ENCODE results near the gene ABCA4. TPM values are rescaled to one million over a fixed set of nuclear protein-coding genes. Genes with fewer than 3 reads are reported as not detected.

The ABCA4 gene
- total and polyA plus RNA-seq, 7 donors, result 0.14 to 1.1 (median 0.16) TPM; not detected in 2

GRCh38 chr1:93969887-93970286, 151.1 kb downstream of the ABCA4 start:
- 85 to 90% methylated on average over 3 of the region's 3 CpGs for WGBS, 2 donors
- no peak for DNase-seq

GRCh38 chr1:93969371-93969770, 151.6 kb downstream of the ABCA4 start:
- no peak for DNase-seq
- Histone ChIP-seq H3K4me3 (no peak overlapping the region), H3K36me3 (no peaks in the 10 kb centered on the region), H3K27me3 (no peaks in the 10 kb centered on the region), H3K4me1 (no peaks in the 10 kb centered on the region), H3K9me3 (no peaks in the 10 kb centered on the region), H3K27ac (no peak overlapping the region)
- no peak for TF ChIP-seq EP300 (IDR thresholded peaks at IDR 0.05)
- TF ChIP-seq POLR2A (IDR thresholded peaks at IDR 0.05), result no peak
- TF ChIP-seq CTCF (IDR thresholded peaks at IDR 0.05), result no peak
- TF ChIP-seq POLR2AphosphoS5 (IDR thresholded peaks at IDR 0.05), result no peak
- WGBS, 2 donors, result 85% methylated on average over 2 of the region's 2 CpGs
- intact Hi-C loops (cut with DNase I), result no loop called here

More at GRCh38 chr1:93969887-93970286, 151.1 kb downstream of the ABCA4 start:
- Histone ChIP-seq H3K4me1 (no peaks in the 10 kb centered on the region), H3K36me3 (no peaks in the 10 kb centered on the region), H3K27me3 (no peaks in the 10 kb centered on the region), H3K9me3 (no peaks in the 10 kb centered on the region), H3K4me3 (no peak overlapping the region), H3K27ac (no peak overlapping the region)
- TF ChIP-seq POLR2AphosphoS5 (IDR thresholded peaks at IDR 0.05) (no peak), EP300 (IDR thresholded peaks at IDR 0.05) (no peak), POLR2A (IDR thresholded peaks at IDR 0.05) (no peak)
- intact Hi-C loops (cut with DNase I), result no loop called here

- no peak overlapping the region for H3K27ac ChIP-seq
- 89 to 91% methylated on average over 3 of the region's 3 CpGs for WGBS, 2 donors
- H3K36me3 ChIP-seq, result no peaks in the 10 kb centered on the region
- no peaks in the 10 kb centered on the region for H3K9me3 ChIP-seq
- no peaks in the 10 kb centered on the region for H3K27me3 ChIP-seq
- intact Hi-C loops (cut with DNase I), result no loop called here
- H3K4me3 ChIP-seq, result no peak overlapping the region
- TF ChIP-seq EP300 (IDR thresholded peaks at IDR 0.05) (no peak), CTCF (IDR thresholded peaks at IDR 0.05) (no peak), POLR2A (IDR thresholded peaks at IDR 0.05) (no peak), POLR2AphosphoS5 (IDR thresholded peaks at IDR 0.05) (no peak)
- no peak for DNase-seq
- no peaks in the 10 kb centered on the region for H3K4me1 ChIP-seq
These were observed 153.6 kb downstream of the ABCA4 start for GRCh38 chr1:93967306-93967705.

- DNase-seq, result no peak
- Histone ChIP-seq H3K9me3 (no peaks in the 10 kb centered on the region), H3K27me3 (no peaks in the 10 kb centered on the region), H3K36me3 (no peaks in the 10 kb centered on the region), H3K4me1 (no peaks in the 10 kb centered on the region), H3K27ac (no peak overlapping the region), H3K4me3 (no peak overlapping the region)
- intact Hi-C loops (cut with DNase I), result no loop called here
- no peak for TF ChIP-seq POLR2AphosphoS5 (IDR thresholded peaks at IDR 0.05)
- TF ChIP-seq POLR2A (IDR thresholded peaks at IDR 0.05), result no peak
- TF ChIP-seq EP300 (IDR thresholded peaks at IDR 0.05), result no peak
- TF ChIP-seq CTCF (IDR thresholded peaks at IDR 0.05), result no peak
- WGBS, 2 donors, result 79 to 85% methylated on average over 2 of the region's 2 CpGs
These were observed 155.1 kb downstream of the ABCA4 start for GRCh38 chr1:93965888-93966287.

- H3K9me3 ChIP-seq, result no peaks in the 10 kb centered on the region
- 93 to 98% methylated on average over 2 of the region's 2 CpGs for WGBS, 2 donors
- H3K27me3 ChIP-seq, result no peaks in the 10 kb centered on the region
- no peak for DNase-seq
- no peaks in the 10 kb centered on the region for H3K36me3 ChIP-seq
- intact Hi-C loops (cut with DNase I), result no loop called here
- H3K27ac ChIP-seq, result no peak overlapping the region
- TF ChIP-seq CTCF (IDR thresholded peaks at IDR 0.05) (no peak), EP300 (IDR thresholded peaks at IDR 0.05) (no peak), POLR2A (IDR thresholded peaks at IDR 0.05) (no peak), POLR2AphosphoS5 (IDR thresholded peaks at IDR 0.05) (no peak)
- H3K4me1 ChIP-seq, result no peaks in the 10 kb centered on the region
- no peak overlapping the region for H3K4me3 ChIP-seq
These were observed 155.7 kb downstream of the ABCA4 start for GRCh38 chr1:93965256-93965655.
